ENCODE results near the gene KIF26B.

The KIF26B gene

DNA sequence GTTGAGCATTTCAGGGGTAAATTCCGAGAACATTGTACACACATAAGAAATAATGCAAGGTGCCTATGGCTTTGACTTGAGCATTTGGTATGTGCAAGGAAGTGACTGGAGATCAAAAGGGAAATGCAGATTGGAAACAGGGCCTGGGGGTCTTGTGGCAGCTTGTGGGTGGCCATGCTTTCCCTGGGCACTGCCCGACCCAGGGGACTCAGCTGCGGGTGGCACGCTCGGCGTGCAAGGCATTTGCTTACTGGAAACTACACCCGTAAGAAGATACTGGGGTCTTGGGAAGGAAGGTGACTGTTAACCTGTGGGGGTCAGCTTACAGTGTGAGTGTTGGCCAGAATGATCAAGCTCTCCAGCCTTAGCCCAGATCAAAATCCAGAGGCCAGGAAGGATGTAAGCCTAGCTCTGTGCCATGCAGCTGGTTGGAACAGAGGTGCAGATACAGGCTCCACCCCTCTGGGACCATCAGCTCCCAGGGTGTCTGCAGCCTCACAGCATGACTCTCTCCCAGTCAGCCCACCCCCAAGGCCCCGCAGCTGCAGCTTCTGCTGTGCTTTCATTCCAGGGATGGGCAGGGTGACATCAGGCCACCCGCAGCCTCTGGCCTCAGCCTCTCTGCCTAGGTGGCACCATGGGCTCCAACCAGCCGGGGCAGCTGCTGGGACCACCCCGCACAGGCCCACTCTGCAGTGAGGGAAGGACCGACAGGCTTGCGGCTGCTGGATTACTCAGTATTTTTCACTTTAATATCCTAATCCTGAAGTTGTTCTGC lies 55.1 kb downstream of the KIF26B start:
- no peak for DNase-seq (ENCODE audit: low read depth)

DNA sequence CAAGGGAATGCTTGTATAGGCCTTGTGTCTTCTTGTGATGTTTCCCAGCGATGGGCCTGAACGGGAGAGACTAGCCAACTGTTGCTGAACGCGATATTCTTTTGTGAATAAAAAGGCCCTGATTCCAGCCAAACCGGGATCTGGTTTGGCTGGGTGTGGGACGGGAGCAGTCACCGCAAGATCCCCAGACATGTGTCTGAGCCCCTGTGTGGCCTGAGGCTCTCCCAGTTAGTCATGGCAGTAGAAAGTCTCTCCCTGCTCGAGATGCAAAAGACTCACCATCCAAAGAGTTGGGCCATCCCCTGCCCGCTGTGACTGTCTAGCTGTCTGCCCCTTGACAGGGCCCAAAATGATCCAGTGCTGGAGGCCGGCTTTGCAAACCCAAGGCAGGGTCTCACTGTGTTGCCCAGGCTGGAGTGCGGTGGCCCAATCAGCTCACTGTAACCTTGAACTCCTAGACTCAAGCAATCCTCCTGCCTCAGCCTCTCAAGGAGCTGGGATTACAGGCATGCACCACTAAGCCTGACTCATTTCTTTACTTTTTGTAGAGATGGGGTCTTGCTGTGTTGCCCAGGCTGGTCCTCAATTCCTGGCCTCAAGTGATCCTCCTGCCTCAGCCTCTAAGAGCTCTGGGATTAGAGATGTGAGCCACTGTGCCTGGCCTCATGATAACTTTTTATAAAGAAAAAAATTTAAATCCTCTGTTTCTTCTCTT lies 56.4 kb downstream of the KIF26B start:
- DNase-seq (ENCODE audit: low read depth): no peak

DNA sequence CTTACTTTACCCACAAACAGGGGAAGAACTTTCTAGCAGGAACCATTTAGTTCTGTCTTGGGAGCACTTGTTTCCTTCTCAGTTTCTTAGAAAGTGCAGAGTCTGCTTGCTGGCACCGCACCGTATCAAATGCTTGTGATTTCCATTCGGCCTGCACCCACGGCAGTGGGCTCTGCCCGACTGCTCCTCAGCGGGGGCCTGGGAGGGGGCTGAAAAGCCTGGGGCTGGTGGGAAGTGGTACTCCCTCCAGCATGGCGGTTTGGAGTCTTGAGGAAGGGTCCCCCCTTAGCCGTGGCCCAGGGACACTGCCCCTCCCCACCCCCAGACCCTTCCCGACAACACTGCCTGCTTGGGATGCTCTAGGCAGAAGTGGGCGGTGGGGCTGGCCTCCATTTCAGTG lies 57.0 kb downstream of the KIF26B start:
- DNase-seq (ENCODE audit: low read depth): no peak

DNA sequence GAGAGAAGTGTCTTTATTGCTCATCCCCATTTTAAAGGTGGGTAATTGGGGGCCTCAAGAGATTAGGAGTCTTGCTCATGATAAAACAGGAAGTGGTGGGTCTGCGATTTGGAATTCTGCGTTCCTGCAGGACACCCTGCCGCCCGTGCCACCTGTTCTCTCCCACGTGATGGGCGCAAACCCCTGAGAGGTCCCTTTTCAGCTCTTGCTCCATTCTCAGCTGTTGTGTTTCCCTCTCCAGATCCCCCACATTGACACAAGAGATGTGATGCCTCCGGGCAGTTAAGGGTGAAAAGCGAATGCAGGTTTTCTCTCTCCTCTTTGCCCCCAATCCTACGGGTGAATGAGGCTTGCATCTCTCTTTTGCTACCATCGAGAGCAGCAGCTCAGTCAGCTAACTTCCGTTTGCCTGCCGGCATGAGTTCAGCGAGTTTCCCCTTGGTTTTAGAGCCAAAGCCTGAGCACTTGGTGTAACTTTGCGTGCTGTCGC lies 57.5 kb downstream of the KIF26B start:
- no peak for DNase-seq (ENCODE audit: low read depth)

DNA sequence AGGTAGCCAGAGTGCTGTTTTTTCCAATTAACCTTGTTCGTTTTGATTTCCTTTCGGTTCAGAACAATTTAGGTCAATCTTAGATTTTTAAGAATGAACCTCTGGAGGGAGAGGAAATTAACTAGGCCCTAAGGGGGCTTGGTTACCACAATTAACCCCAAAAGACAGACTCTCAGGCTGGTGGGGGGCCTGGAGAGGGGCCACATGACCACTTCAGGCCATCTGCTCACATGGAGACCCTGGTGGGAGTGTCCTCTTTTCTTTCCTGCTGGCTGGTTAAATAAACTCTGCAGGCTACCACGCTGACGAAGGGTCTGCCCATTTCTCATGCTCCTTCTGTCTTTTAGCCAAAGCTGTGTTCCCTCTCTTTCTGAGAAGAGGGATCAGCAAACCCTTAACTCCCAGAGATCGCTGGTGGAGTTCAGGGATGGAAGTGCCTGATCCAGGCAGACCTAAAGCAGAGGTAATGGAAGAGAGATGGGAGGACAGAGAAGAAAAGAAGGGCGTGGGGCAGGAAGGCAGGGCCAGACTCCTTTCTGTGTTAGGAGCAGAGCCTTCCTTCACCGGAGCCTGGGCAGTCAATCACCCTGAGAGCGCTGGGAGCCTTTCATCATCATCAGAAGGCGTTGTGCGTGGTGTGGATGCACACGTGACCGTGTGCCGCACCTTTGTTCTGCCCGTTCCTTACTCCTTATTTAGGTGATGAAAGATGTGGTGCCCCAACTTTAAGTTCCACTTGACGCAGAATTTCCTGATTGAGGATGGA lies 58.5 kb downstream of the KIF26B start:
- DNase-seq (ENCODE audit: low read depth): no peak

DNA sequence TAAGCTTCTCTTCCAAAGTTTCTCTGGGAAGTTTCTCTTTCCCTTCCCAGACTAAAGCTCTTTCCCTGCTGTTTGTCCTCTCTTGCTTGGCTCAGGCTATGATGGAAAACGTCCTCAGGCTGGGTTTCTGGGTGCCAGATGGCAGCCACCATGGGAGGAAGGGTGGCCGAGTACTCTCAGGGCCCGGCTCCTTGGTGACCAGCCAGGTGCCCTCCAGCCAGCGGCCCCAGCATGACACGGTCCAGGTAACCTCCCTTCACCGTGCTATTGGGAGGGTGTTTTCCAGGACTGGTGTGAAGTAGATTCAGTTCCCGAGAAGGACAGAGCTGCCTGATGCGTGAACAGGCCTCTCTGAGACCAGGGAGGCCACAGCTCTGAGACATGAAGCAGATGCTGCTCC lies 60.3 kb downstream of the KIF26B start:
- DNase-seq (ENCODE audit: low read depth): no peak

DNA sequence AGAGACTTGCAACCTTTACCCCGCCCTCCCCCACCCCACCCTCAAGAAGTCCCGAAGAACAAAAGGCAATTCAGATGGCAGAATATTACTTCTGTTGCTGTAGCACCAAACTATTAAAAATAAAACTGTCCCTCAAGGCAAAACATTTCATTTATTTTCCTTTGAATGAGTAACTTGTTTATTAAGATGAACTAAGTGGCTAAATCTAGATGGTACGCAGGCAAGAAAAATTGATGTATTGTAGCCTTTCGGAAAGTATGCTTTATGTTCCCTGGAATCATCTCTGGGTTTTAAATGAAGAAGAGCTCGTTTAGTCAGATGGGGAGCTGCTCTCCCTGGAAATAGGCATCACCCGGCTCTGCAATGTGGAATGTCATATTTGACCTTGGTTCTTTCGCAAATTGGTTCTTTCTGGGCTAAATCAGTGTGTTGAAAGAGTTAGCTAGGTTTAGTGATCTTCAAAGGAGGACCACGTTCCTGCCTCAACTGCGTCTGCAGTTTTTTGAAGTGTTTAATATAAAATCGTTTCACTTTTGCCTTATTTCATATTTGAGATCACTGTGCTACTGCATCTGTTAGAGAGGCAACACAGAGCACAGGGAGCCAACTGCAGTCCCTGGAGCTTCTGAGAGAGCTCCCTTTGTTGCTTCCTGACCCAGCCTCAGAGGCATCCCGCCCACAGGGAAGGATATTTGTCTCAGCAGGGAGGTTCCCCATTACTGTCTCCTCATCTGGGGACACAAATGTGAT lies 61.8 kb downstream of the KIF26B start:
- DNase-seq (ENCODE audit: low read depth): no peak

DNA sequence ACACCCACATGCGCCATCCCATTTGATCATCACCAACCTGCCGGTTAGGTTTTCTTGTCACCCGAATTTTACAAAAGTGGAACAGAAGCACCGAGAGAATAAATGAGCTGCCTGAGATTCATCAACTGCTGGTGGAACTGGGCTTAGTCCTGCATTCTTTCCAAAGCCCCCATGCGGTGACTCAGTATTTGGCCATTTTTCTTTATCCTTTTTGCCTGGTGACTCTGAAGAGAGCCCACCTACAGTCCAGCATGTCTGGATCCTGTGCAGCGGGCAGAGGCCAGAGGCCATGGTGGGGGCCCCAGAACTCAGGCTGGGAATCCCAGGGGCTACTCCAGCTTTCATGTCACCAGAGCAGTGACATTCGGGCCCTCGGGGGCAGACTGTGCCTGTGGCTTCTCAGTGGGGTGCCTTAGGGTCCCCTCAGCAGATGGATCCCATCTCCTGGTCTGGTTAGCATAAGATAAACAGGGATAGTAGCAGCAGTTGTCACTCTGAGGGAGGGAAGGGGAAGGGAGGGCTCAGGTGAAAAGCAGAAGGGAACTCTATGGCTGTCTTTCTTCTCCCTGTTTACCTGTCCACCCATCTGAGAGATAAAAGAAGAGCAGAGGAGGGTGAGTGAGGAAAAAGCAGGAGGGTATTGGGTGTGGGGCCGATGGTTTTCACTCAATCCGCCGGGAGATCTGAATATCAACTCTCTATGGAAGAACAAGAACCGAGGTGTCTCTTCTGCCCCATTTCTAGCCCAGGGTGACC lies 63.2 kb downstream of the KIF26B start:
- DNase-seq (ENCODE audit: low read depth): no peak

DNA sequence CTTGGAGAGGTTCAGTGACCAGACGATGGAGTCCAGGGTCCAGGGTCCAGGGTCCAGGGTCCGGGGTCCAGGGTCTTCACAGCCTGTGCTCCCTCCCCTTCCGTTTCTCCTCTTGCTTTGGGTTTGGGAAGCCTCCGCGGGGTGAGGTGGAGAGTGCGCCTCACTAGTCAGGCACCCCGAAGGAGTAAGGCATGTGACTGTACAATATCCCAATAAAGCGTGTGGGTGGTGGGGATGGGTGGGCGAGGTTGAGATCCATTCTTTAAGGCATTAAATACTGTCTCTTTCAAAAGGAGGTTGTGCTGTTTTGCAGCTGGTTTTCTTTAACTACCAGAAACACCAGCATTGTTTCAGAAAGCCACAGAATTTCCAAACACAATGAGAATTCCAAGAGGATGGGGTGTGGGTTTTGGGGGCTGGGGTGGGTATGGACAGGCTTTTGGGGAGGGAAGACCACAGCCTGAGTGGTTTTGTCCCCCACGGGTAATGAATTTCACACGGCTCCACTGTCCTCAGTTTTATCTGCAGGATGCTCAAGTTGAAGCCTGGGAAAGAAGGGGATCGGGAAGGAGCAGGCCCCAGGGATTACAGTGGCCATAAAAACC lies 65.7 kb downstream of the KIF26B start:
- no peak for DNase-seq (ENCODE audit: low read depth)

DNA sequence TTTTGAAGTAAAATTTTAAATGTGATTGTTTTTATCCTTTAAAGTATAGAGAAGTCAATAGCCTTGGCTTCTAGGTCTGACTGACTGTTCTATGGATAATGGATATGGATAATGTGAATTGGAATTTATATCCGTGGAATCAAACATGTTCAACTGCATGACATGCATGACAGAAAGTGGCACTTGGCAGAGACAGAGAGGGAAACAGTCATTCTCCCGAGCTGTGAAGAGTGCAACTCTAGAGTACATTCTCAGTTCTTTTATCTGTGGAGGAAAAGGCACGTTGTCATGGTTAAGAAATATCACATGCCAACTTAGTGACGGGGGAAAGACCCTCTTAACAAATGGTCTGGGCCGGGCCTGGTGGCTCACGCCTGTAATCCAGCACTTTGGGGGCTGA lies 67.0 kb downstream of the KIF26B start:
- DNase-seq (ENCODE audit: low read depth): no peak

DNA sequence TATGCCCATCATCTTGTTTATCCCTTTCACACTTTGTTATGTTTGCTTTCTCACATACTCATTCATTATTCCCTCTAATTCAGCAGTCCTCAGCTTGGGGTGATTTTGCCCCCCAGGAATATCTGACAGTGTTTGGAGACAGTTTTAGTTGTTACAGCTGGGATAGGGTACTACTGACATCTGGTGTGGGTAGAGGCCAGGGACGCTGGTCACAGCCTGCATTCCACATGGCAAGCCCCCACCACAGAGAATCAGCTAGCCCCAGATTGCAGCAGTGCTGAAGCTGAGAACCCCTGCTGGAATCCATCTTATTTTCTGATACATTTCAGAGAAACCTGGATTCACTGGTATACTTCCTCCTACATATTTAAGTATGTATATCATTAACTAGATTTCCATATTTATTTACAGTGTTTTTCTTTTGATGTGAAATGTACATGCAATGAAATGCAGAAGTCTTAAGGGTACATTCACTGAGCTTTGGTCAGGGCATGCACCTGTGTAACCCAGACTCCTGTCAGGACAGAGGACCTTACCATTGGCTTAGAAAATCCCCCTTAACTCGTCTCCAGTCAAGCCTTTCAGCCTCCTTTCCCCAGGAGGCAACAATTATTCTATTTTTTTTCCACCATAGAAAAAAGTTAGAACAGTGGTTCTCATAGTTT lies 68.3 kb downstream of the KIF26B start:
- DNase-seq (ENCODE audit: low read depth): no peak

DNA sequence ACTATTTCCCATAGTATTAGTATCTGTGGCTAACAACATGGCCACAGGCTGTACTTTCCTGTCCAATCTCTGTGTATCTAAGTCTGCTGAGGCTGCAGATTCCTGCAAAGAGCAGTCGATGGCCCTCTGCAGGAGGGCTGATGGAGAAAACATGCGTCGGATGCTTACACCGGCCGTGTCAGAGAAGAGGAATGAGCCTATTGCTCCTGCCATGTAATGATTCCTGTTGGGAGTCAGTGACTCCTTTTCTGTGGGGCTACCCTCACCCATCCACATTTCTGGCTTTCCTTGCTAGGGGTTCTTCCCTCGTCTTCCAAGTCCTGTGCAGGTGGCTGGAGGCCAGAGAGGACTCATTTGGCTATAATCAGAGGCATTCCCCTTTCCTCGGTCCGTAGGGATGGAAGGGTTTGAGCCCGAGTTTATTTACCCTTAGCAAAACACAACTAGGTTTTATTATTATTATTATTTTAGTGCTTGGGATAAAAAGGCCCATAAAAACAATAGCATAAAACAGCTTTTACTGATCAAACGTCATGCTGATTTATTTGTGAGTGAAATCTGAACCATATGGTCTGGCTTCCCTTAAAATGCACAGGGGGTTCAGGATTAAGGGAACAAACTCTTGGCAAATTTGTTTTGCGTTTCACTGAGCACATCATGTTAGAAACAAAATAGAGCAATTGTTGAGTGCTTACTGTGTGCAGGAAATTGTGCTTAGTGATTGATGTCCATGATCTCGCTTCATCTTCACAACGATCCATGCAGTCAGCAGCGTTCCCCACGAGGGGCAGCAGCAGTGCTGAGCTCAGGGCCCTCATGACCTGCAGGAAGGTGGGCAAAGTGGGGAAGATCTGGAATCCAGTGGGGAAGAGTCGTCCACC lies 70.8 kb downstream of the KIF26B start:
- DNase-seq (ENCODE audit: low read depth): no peak

DNA sequence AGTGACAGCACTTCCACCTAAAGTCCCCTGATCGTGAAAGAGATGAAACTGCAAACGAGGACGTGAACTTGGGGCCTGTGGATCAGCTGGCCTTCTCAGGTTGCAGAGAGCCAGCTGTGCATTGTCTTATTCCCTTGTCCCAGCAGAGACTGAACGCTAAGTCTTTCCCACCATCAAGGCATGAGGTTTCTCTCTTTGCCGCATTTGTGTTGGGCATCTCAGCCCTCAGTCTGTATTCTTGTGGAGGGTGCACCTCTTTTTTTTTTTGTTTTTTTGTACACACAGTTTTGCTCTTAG lies 71.4 kb downstream of the KIF26B start:
- no peak for DNase-seq (ENCODE audit: low read depth)

DNA sequence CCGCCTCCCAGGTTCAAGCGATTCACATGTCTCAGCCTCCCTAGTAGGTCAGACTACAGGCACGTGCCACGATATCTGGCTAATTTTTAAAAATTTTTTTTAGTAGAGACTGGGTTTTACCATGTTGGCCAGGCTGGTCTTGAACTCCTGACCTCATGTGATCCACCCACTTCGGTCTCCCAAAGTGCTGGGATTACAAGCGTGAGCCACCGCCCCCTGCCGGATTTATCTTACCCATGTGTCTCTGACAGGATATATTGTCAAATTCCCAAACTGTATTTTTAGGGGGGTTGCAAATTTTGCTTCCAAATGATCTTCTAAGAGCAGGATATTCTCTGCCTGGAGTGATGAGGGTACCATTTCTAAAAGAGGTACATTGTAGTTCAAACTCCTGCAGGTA lies 74.3 kb downstream of the KIF26B start:
- no peak for DNase-seq (ENCODE audit: low read depth)

DNA sequence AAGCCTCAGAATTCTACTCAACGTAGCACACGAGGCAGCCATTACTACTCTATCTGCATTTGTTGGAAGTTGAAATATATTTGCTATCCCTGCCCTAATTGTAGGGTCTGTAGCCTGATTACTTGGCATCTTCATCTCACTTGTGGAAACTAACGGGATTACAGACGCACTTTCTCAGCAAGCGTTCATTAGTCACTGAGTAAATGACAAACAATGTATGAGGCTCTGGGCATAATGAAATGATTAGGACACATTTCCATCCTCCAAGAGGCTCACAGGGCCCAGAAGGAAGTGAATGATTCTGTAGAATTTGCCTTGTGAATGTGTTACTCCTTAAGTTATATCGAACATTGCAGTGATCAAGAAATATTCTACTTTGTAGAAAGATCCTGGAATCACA lies 78.1 kb downstream of the KIF26B start:
- DNase-seq (ENCODE audit: low read depth): no peak

DNA sequence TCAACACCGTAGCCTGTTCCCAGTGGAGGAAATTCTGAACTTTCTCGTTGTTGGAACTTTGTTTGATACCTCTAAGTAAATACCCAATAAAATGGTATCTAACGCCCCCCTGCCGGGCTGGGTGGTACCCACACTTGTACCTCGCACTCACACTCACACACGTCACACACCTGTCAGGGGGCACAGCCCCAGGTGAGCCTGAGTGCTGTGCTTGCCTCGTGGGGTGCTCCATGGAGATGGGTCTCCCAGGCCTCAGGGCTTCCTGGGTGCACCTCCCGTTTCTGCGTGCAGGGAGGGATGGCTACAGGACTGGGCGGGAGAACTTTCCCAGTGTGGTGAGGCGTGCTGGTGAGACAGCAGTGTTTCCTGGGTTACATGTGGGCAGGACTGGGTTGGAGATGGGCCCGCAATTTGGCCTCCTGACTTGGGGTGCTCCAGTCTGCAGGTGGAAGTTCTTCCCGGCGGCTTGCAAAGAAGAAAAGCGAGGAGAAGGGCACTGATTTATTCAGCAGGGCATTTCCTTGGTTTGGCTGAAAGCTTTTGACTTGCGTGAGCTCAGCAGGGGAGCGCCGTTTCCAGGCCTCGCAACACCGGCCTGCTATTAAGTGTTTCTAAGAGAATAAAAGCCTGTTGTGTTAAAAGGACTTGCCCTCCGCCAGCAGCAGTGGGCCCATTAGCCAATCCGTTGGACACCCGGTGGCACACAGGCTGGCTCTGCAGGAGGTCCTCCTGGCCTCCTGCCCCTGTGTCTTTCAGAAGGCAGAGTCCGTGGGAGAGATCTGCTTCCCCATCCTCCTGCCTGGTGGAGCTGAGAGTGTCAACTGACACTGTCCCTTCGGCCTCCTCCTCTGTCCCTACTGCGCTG lies 79.7 kb downstream of the KIF26B start:
- DNase-seq (ENCODE audit: low read depth): no peak

DNA sequence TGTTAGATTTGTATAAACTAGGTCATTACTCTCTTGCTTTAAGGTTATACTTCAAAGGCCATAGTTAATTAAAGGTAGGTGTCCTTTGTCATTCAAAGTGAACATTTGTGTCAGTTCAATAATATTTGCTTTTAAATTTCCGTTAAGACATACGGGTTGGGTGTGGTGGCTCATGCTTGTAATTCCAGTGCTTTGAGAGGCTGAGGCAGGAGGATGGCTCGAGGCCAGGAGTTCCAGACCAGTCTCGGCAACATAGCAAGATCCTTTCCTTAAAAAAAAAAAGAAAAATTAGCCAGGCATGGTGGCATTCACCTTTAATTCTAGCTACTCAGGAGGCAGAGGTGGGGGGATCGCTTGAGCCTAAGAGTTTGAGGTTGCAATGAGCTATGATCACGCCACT lies 80.4 kb downstream of the KIF26B start:
- DNase-seq (ENCODE audit: low read depth): no peak

DNA sequence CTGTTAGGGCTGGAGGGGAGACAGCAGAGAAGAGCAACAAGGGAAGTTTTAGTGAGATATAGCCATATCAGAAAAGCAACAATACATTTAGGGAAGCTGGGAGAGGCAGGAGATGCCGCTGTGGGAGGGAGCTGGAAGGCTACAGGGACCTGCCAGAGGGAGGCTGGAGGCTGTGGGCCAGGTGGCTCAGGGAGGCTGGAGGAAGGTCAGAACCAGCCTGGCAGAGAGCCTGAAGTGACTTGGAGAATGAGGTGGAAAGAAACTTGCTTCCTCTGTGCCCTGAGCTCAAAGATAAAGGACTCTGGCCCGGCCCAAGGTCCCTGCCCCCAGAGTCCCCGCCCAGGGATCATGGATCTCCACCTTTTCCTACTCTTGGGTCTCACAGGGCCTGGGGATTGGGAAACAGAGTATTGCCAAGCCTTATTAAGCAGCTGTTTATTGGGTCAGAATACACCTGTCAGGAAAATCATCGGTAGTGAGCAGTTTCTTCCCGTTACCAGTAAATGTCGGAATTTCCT lies 85.9 kb downstream of the KIF26B start:
- no peak for DNase-seq (ENCODE audit: low read depth)
